Parietal lobe (tissue), 1 donor: ENCODE results near the gene TMEM51. TPM values are rescaled to one million over a fixed set of nuclear protein-coding genes. Genes with fewer than 3 reads are reported as not detected.

Experiments
- total RNA-seq: library from RNA; depleted of rRNA; stranded (reverse); fragments of >200 nt; gene quantifications from one replicate; pipeline ENCODE4 v1.2.3, GENCODE V29; 2014

The TMEM51 gene, protein sequence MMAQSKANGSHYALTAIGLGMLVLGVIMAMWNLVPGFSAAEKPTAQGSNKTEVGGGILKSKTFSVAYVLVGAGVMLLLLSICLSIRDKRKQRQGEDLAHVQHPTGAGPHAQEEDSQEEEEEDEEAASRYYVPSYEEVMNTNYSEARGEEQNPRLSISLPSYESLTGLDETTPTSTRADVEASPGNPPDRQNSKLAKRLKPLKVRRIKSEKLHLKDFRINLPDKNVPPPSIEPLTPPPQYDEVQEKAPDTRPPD
- 0.94 TPM for total RNA-seq

DNA sequence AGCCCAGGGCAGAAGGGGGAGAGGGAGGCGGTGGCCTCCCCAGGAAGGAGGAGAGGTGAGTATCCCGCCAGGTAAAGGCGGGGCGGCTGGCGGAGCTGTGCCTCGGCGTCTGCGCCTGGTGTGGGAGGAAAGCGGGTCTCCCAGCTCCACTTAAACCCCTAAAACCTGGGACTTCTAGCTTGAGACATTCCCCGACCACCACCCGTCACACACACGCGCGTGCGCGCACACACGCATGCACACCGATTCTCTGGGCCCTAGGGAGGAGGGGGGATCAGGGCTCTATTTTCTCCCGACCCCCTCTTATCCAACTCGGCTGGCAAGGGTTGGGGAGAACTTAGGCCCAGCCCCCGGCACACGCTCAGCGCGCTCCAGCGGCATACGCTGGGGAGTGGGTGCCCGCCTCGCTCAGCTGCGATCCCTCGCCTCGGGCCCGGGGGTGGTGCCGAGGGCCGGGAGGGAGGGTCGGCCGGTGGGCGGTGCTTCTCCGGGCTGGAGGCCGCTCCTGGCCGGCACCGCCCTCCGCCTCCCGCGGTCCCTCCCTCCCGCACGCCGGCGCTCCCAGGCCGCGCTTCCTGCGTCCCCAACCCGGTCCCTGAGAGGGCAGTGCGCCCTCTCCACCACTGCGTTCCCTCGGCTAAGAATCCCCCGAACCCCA, at the start of gene TMEM51:
Gene TMEM51, plus strand, starts transcription at position 564 of the 658 bp plus-strand sequence. CDS start 61,341 bp downstream, outside the sequence.

GRCh38 chr1:15246960-15247614, 93.5 kb downstream of the TMEM51 start, which contains the start of gene FHAD1:
Gene FHAD1 (plus strand): TSS chr1:15247223. CDS start chr1:15251785, 4,562 bp downstream.

Other genes starting within 250 kb of the TMEM51 start
- gene FHAD1, start 93.5 kb downstream of the TMEM51 start, total RNA-seq, result 0.94 TPM